T-helper 2 cell treated with Interferon-gamma antibody and Interleukin-4, amounts not matched to agents 100 ng/mL and 5 ng/mL, for 36 hours (primary cell): ENCODE data around the gene LNX1. TPM values are rescaled to one million over a fixed set of nuclear protein-coding genes. Genes with fewer than 3 reads are reported as not detected.

Source experiments
- intact Hi-C: fragments of 100-400 bp; cut with micrococcal nuclease; formaldehyde crosslinking; loops from one replicate; pipeline ENCODE4 v1.15.1; 2023
- total RNA-seq: library from RNA; stranded (reverse); gene quantifications from 2 replicates; pipeline ENCODE4 v1.2.3, GENCODE V29; 2022

The LNX1 gene
- total RNA-seq, result not detected in 2 replicates

DNA sequence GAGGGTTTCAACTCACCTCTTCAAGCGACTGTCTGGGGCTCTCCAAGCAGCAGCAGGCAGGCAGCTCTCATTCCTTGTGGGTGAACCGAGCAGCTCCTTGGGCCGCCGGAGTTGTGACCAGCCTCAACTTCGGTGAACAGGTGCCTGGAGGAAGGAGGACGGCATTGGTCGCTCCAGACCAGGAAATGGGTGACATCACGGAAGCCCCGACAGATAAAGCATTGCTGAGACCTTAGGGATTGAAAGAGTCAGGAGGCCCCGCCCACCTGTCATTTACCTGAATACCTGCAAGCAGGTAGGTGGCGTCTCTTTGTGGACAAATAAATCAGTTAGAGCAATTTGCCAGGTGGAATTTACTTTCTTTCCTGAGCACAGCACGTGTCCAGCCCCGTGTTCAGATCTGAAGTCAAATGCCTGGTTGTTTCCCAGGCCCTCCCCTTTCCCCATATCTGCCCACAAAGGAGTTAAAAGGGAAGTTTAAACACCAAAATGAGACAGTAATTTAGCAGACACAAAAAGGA is at the start of gene LNX1:
Gene LNX1, minus strand, starts transcription at position 115 of the 521 bp plus-strand sequence. CDS start 17,484 bp downstream, outside the sequence.
- intact Hi-C loops, result no loop called here

DNA sequence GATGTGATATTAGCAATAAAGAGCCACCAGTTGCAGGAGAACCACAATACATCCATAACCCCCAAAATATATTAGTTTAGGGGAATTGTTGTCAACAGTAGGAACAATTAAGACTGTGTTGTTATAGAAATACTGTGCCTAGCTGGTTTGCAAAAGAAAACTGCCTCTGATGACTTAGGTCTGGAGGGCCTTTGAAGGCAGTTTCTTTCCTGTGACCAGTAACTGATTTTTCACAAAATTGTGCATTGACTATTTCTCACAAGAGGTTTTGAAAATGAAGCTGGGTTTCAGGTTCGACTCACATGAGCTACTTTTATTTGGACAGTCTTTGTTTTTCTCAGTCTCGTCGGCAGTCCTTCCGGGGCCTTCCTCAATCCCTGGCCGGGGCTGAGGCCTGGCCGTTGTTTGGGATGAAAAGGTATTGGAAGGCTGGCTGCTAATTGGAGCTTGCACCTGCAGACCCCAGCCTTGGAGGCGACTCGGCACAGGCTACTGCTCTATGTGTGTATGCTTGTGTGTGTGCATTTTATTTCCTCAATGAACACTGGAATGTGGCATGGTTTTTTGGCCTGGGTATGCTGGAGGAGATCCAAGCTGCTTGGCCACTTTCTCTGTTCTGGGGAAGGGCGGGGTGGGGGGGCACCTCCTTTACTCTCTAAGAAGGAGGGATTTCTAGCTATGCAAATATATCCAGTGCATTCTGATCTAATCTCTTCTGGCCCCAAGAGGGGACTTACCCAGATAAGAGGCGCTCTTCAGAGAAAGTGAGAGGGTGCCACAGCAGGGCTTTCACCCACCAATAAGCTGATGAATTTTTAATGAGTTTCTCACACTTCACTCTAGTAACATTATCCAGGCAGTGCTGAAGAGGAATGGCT is 49.5 kb upstream of the LNX1 start:
- intact Hi-C loops, result no loop called here

DNA sequence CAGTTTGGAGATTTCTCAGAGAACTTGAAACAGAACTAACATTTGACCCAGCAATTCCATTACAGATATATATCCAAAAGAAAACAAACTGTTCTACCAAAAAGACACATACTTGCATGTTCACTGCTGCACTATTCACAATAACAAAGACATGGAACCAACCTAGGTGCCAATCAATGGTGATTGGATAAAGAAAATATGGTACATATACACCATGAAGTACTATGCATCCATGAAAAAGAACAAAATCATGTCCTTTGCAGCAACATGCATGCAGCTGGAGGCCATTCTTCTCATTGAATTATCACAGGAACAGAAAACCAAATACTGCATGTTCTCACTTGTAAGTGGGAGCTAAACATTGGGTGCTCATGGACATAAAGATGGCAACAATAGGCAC is 47.6 kb upstream of the LNX1 start:
- intact Hi-C loops, result no loop called here

DNA sequence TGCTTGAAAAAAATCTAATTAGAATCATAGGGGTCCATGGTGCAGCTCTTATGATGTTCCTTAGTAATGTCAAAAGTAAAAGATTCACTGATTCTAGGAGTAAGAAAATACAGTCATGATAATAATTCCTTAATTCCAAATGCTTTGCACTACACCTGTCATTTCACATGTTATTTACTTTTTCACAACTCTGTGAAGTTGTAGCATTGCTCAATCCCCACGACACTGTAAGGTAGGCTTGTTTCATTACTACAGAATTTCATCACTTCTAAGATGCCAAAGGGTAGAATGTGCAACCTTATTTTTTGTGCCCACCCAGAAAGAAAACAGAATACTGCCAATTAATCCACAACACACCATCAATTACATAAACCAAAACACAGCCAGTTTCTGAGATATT is 46.1 kb upstream of the LNX1 start:
- intact Hi-C loops, result no loop called here

DNA sequence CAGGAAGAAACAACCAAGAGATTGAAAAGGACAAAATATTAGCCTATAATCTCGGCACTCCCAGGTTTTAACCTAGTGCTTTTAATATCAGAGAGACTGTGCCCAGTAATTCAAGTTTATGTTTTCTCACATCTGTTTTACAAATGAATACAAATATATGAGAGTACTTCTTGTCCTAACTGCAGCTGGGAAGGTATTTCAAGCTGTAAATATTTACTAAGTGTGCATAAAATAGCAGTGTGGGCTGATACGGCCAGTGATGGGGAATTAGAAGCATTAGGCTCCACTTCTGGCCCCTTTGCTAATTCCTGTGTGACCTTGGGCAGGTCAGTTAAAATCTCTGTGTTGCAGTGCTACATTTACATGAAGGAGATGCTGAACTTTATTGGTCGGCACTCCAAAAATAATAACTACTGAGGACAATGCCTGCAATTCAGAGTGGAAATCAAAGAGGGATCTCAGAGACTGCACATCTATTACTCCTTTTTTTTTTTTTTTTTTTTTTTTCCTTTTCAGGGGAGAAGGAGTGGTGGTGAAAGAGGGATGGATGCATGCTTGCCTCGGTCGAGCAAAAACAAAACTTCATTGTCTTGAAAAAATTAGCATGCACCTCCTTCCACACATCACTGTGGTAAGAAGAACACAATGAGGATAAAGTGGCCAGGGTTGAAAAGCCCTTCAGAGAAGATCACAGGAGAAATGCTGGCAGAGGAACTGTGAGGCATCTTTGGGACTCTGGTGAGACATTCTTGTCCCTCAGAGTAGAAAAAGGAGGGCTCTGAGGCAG is 44.6 kb upstream of the LNX1 start:
- intact Hi-C loops, result no loop called here

DNA sequence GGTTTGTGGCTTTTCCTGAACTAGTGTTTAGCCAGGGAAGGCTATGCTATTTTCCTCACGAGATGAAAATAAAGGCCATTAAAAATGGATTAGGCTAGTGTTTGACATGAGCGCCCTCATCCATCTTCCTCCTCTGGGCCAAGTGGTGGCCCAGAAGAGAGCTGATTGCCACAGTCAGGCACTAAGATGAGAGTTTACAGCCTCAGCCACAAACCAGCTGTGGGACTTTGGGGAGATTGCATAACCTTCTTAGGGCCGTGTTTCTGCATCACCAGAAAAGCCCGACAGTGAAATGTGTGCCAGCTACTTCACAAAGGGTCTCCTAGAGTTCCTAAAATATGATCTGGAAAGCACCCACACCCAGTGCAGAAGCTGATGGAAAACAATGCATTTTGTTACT is 42.3 kb upstream of the LNX1 start:
- intact Hi-C loops, result no loop called here

DNA sequence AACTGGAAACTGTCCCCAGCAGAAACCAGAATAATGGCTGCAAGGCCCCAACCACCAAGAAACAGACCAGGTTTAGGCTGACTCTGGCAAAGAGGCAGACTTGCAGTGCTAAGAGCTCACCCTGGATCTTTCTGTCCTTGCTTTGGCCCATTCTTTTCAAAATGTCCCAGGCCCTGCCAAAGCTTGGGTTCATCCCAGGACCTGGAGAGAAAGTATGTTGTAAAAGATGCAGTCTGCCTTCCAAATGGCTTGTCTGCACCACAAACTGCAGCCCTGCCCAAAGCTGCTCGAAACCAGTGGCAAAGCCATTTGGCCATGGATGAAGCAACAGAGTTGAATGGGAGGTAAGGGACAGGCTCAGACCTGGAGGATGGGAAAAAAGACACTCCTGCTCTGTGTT is 38.0 kb upstream of the LNX1 start:
- intact Hi-C loops, result no loop called here

DNA sequence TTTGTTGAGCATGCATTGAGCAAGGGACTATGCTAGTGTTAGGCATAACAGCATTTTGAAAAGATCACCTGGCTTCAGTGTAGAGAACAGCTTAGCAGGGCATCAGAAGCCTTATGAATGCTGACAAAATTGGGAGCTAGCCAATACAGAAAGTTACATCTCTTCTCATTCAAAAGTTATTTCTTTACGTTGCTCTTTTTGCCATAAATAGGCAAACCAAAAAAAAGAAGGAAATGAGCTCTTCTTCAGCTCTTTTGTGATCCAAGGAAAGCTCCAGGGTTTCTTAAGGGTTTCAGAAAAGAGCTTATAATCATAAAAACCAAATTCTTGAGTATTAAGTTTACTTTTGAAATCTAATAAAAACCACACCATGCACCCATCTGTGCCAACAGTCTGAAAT is 35.2 kb upstream of the LNX1 start:
- intact Hi-C loops, result no loop called here

DNA sequence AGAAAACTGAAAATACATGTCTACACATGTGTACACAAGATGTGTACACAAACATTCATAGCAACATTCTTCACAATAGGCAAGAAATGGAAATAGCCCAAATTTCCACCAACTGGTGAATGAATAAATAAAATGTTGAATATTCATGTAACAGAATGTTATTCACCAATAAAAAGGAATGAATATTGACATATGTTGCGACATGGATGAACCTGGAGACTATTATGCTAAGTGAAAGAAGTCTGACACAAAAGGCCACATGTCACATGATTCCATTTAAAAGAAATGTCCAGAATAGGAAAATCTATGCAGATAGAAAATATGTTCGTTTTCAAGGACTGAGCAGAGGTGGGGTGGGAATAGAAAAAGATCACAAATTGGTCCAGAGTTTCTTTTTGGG is 34.6 kb upstream of the LNX1 start:
- intact Hi-C loops, result no loop called here

DNA sequence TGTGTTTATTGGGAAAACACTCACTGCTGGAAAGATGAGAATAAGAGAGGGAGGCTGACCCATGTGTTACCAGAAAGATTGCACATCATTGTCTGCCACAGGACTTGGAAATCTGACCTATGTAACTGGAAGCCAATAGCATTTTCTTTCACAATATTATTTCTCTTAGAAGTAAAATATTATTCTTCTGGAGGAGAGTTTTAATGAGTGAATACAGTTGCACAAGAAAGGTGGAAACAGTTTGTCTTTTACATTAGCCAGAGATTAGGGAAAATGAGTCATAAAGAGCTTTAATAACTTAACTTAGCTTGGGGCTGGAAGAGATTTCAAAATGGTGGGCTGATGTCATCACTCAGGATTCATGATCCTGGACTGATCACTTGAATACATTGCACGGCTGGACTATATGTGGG is 31.5 kb upstream of the LNX1 start:
- intact Hi-C loops, result no loop called here

DNA sequence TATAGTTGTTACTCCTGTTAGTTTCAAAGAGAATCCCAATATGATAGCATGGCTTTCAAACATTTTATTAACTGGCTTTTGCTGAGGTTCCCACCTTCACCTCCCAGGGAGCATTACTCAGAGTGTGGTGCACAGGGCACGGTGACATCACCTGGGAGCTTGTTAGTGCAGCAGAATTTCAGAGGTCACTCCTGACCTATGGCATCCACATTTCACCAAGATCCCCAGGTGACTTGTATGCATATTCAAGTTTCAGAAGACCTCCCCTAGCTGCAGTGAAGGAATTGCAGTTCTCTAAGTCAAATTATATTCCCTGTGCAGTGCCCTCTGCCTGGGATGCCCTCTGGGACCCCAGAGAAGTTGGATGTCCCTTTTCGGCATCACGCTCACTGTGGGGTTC is 29.7 kb upstream of the LNX1 start:
- intact Hi-C loops, result no loop called here

DNA sequence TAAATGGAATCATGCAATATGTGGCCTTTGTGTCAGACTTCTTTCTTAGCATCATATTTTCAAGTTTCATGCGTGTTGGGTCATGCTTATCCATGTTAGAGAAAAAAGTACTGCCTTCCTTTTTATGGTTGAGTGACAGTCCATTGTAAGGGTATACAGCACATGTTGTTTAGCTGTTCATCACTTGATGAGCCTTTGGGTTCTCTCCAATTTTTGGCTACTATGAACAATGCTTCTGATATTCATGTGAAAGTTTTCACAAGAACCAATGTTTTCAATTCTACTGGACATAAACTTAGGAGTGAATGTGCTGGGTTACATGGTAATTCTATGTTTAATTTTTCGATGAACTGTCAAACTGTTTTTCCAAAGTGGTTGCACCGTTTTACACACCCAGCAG is 28.1 kb upstream of the LNX1 start:
- intact Hi-C loops, result no loop called here

DNA sequence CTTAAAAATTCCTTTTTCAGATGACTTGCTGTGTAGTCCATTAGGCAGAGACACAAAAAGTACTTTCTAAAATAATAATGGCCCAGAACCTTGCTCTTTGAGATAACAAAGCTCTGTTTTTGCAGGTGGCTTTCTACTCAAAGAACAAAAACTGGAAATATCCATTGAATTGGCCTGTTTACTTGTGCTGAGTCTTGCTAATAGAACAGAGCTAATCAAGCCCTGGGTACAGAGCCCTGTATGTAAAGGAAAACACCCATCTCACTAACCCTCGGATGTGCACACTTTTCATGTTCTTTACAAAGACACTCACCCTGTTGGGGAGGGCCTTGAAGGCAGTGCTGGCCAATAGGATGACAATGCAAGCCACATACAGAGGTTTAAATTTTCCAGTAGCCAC is 27.0 kb upstream of the LNX1 start:
- intact Hi-C loops, result no loop called here

DNA sequence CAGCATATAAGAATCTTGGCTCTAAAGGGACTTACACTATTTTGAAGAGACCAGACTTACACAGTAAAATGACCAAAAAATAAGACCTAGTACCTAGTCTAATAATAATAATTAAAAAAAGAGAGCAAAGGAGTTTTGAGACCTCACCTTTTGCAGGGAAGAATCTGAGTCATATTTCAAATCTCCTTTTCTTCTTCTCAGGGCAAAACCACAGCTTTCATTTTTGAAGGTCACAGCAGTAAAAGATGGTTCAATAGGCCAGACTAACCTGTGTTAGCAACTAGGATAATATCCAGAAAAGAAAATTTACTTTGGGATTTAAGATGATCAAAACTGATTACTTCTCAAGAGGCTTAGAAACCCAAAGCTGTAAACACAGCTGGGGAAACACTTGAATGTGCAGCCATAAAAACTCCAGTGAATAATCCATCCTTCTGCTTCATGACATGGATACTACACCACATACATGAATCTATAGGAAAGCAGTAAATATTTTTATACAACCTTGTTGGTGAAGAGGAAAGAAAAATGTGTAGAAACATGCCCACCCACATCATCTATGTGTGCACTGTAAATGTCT is 25.9 kb upstream of the LNX1 start:
- intact Hi-C loops, result no loop called here

DNA sequence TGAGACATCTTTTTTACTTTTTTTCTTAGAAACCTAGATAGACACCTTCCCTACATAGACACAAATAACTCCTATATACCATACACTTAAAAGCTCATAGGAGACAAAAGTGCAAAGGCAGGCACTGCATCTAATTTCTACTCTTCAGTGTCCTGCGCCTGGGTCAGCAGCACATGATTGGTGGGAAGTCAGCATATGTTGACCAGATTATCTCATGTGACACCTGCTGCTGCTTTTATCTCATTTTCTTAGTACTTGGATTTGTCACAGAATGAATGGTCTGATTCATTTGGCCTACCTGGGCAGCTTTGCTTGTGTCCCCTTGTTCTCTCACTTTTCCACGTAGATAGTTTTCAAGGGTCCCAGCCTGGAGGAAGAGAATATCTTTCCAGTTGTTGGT is 24.9 kb upstream of the LNX1 start:
- intact Hi-C loops, result no loop called here

DNA sequence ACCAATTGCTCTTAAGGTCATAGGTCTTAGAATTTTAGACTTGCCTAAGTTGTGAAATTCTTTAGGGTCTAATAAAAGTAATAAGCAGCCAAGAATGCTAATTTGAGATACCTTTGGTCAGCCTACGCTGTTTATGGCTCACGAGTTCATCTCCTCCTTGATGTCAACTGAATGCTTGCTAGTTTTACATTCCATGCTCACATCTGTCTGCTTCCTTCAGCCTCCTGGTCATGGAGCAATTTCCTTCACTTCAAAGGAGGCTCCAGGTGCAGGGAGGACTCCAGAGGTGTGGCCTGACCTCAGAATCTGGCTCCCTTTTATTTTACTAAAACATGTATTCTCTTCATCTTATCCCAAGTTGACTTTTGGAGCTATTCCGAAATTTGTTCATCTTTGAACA is 23.3 kb upstream of the LNX1 start:
- intact Hi-C loops, result no loop called here

DNA sequence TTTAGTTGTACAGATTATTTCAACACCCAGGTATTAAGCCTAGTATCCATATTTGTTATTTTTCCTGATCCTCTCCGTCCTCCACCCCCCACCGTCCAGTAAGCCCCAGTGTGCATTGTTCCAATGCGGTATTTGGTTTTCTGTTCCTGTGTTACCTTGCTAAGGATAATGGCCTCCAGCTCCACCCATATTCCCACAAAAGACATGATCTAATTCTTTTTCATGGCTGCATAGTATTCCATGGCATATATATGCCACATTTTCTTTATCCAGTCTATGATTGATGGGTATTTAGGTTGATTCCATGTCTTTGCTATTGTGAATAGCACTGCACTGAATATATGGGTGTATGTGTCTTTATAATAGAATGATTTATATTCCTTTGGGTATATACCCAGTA is 22.1 kb upstream of the LNX1 start:
- intact Hi-C loops, result no loop called here

DNA sequence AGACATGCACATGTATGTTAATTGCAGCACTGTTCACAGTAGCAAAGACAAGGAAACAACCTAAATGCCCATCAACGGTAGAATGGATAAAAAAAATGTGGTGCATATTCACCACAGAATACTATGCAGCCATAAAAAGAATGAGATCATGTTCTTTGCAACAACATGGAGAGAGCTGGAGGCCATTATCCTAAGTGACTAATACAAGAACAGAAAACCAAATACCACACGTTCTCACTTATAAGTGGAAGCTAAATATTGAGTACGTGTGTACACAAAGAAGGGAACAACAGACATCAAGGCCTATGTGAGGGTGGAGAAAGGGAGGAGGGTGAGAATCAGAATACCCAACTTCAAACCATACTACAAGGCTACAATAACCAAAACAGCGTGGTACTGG is 17.4 kb upstream of the LNX1 start:
- intact Hi-C loops, result no loop called here

DNA sequence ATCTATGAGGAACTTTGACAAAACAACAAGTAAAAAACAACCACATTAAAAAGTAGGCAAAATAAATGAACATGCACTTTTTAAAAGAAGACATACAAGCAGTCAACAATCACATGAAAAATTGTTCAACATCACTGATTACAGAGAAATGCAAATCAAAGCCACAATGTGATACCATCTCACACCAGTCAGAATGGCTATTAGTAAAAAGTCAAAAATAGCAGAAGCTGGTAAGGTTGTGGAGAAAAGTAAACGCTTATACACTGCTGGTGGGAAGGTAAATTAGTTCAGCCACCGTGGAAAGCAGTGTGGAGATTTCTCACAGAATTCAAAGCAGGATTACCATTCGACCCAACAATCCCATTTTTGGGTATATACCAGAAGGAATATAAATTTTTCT is 17.0 kb upstream of the LNX1 start:
- intact Hi-C loops, result no loop called here

DNA sequence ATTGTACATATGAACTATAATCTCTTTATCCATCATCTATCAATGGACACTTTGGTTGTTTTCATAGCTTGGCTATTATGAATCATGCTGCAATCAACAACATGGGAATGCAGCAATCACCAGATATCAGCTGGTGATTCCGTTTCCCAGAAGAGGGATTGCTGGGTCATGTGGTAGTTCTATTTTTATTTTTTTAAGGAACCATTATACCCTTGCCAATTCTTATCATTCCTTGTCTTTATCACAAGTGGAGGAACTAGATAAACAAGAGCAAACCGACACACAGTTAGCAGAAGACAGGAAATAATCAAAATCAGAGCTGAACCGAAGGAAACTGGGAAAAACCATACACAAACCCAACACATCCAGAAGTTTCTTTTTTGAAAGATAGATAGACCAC is 14.5 kb upstream of the LNX1 start:
- intact Hi-C loops, result no loop called here

DNA sequence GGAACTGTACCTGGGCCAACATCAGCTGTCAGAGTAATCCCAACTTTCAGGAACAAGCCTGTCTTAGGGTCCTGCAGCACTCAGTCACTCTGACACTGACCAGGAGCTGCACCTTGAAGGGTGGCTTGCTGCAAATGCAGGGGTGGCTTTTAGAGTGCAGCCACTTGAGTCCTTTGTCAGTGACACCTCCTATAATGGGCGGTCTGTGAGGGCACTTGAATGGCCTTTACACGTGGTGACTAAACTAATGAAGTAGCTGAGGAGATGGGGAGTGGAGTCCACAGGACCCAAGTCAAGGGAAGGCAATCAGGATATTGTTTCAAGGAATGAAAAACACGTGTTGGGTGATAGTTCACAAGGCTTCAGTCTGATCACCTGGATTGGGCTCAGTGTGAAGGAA is 11.1 kb upstream of the LNX1 start:
- intact Hi-C loops, result no loop called here

DNA sequence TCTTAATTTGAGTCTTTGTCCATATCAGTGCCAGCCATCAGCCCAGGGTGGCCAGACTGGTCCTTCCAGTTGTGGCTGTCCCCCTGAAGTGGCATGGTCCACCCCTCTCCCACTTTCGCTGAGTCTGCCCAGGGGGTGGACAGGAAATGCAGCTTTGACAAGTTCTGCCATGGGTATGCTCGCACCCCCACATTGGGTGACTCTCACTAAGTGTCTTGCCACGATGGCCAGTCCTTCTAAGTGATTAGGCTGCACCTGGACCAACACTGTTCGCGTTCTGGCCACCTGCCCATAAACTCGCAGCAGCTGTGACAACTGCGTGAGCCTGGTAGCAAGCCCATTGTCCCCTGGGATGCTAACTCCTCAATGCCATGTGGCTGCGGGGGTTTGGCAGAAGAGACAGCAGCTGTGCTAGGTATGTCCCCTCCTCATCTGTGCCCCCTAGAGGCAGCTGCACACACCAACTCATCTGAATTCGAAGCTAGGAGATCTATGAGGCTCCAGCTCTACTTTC is 10.0 kb upstream of the LNX1 start:
- intact Hi-C loops, result no loop called here
